ENCODE data around the gene ATP1B3. TPM values are rescaled to one million over a fixed set of nuclear protein-coding genes. Genes with fewer than 3 reads are reported as not detected.

ATP1B3 gene
- total RNA-seq, result 100 to 1,000 TPM; 106 to 113 TPM

GRCh38 chr3:141876381-141876890 lies at the start of gene ATP1B3:
TSS of gene ATP1B3 (plus strand) at chr3:141876643. CDS start at chr3:141876802, 159 bp downstream.
- Mint-ChIP-seq H3K4me1 (peaks cover 43% of the 10 kb centered on the region), H3K9me3 (no peaks in the 10 kb centered on the region)
- peak; percentile 84 for DNase-seq

DNA sequence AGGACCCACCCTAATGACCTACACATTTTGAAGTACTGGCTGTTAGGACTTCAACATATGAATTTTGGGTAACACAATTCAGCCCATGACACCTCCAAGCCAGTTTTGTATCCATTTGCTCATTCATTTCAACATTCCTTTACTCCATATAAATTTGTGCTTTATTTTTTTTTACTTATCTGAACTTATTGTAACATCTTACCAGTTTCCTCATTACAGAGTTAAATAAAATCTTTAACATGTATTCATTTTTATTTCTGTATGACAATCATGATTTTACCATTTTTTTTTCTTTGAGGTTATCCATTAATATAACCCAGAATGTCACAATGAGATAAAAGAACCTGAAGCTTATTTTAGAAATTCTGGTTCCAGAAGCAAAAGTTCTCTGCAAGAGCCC lies 48.0 kb upstream of the ATP1B3 start:
- Mint-ChIP-seq H3K9me3 (no peaks in the 10 kb centered on the region), H3K4me3 (no peak overlapping the region), H3K27me3 (no peaks in the 10 kb centered on the region), H3K36me3 (ENCODE audit: low read depth) (no peaks in the 10 kb centered on the region), H3K27ac (no peak overlapping the region), H3K4me1 (no peaks in the 10 kb centered on the region)
- no peak for DNase-seq
- CTCF ChIA-PET, result interaction anchor here (0.6 kb wide), 1 partner anchor 883 kb away, joined by 4 read pairs; no protein-coding TSS in a partner anchor
- POLR2A ChIA-PET, result no interaction called here

More at GRCh38 chr3:141876381-141876890, at the start of gene ATP1B3:
- Mint-ChIP-seq H3K36me3 (ENCODE audit: low read depth) (peaks cover 18% of the 10 kb centered on the region), H3K27me3 (no peaks in the 10 kb centered on the region), H3K27ac (peak within 1 kb of the TSS; percentile 98), H3K4me3 (peak within 1 kb of the TSS; percentile 95)
- ChIA-PET CTCF (interaction anchor here (0.6 to 3.7 kb wide), 4 partner anchors 24 to 645 kb away, joined by 3 to 11 read pairs (median 4); partner anchors contain the start of genes PXYLP1 and RNF7), POLR2A (interaction anchor here (0.7 kb wide), 1 partner anchor 20 kb away, joined by 3 read pairs; no protein-coding TSS in a partner anchor)

DNA sequence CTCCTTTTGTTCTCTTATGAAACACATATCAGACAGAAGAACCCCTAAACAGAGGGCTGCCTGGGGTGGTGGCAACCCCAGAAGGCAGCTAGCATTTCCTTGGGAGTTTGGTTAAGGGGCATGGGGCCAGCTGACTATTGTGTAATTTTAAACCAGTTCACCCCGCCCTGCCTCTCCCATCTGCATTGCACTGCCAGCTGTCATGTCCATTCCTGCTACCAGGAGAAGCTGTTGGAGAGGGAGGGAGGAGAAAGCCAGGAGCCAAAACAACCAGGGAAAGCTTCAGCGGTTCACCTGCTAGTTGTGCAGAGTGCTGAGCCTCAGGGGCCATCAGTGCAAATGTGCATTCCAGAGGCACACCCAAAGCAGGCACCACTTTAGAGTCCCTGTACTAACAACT lies 47.6 kb upstream of the ATP1B3 start:
- Mint-ChIP-seq H3K9me3 (no peaks in the 10 kb centered on the region), H3K4me1 (no peaks in the 10 kb centered on the region), H3K27ac (no peak overlapping the region), H3K4me3 (no peak overlapping the region), H3K36me3 (ENCODE audit: low read depth) (no peaks in the 10 kb centered on the region), H3K27me3 (no peaks in the 10 kb centered on the region)
- CTCF ChIA-PET, result interaction anchor here (0.6 kb wide), 1 partner anchor 884 kb away, joined by 4 read pairs; no protein-coding TSS in a partner anchor
- POLR2A ChIA-PET, result interaction anchor here (0.6 kb wide), 1 partner anchor 184 kb away, joined by 3 read pairs; no protein-coding TSS in a partner anchor
- DNase-seq, result no peak

GRCh38 chr3:141830508-141830907 lies 45.9 kb upstream of the ATP1B3 start:
- Mint-ChIP-seq H3K4me3 (no peak overlapping the region), H3K9me3 (no peaks in the 10 kb centered on the region), H3K36me3 (ENCODE audit: low read depth) (no peaks in the 10 kb centered on the region), H3K27ac (no peak overlapping the region), H3K4me1 (no peaks in the 10 kb centered on the region), H3K27me3 (no peaks in the 10 kb centered on the region)
- no peak for DNase-seq
- ChIA-PET CTCF (interaction anchor here (0.6 kb wide), 1 partner anchor 819 kb away, joined by 3 read pairs; no protein-coding TSS in a partner anchor), POLR2A (no interaction called here)

DNA sequence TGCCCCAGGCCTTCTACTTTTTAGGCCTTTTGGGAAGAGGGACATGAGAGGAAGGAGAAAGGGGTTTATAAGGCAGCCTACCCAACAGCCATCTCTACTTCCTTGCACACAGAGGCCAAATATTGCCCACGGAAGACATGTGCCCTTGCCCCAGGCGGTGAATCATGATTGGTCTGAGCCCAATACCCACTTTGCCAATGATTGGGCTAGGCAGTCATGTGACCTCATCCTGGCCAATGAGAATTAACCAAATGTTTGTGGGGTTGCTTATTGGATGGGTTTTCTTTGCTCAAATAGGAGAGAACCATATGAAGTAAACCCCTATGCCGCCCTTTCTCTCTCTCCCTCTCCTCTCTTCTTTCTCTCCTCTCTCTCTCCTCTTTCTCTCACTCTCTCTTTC lies 42.2 kb upstream of the ATP1B3 start:
- no peak for DNase-seq
- CTCF ChIA-PET, result no interaction called here
- Mint-ChIP-seq H3K4me1 (no peaks in the 10 kb centered on the region), H3K4me3 (no peak overlapping the region), H3K9me3 (no peaks in the 10 kb centered on the region), H3K27me3 (no peaks in the 10 kb centered on the region), H3K36me3 (ENCODE audit: low read depth) (no peaks in the 10 kb centered on the region), H3K27ac (no peak overlapping the region)
- POLR2A ChIA-PET, result no interaction called here

GRCh38 chr3:141835557-141836229 lies 40.8 kb upstream of the ATP1B3 start:
- no peaks in the 10 kb centered on the region for H3K27me3 Mint-ChIP-seq
- no peak overlapping the region for H3K27ac Mint-ChIP-seq
- POLR2A ChIA-PET, result no interaction called here
- peaks cover 3% of the 10 kb centered on the region for H3K4me1 Mint-ChIP-seq
- no peaks in the 10 kb centered on the region for H3K36me3 Mint-ChIP-seq (ENCODE audit: low read depth)
- CTCF ChIA-PET, result no interaction called here
- H3K4me3 Mint-ChIP-seq, result no peak overlapping the region
- no peak for DNase-seq
- no peaks in the 10 kb centered on the region for H3K9me3 Mint-ChIP-seq

DNA sequence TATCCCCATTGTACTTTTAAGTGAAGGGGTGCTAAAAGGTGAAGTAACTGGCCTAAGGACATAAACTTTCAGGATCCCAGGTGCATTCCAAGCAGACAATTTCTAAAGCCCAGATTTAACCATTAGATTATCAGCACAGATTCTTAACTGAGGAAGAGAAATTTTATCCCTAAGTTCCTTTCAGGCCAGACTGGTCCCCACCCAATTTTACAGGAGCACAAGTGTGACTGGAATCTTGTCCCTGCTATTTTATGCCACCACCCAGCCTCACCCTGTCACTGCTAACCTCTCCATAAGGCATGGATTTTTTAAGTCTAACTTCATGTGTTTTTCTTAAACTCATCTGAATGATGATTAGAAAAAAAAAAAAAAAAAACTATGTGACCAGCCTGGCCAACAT lies 37.1 kb upstream of the ATP1B3 start:
- DNase-seq, result no peak
- ChIA-PET POLR2A (no interaction called here), CTCF (interaction anchor here (0.7 kb wide), 1 partner anchor 413 kb away, joined by 3 read pairs; no protein-coding TSS in a partner anchor)

GRCh38 chr3:141840737-141841544 lies 35.5 kb upstream of the ATP1B3 start:
- DNase-seq, result no peak
- Mint-ChIP-seq H3K27ac (no peak overlapping the region), H3K36me3 (ENCODE audit: low read depth) (no peaks in the 10 kb centered on the region), H3K27me3 (no peaks in the 10 kb centered on the region), H3K9me3 (no peaks in the 10 kb centered on the region), H3K4me3 (no peak overlapping the region), H3K4me1 (peaks cover 10% of the 10 kb centered on the region)
- ChIA-PET CTCF (interaction anchor here (0.6 to 1.8 kb wide), 3 partner anchors 16 to 218 kb away, joined by 3 to 4 read pairs (median 3); no protein-coding TSS in a partner anchor), POLR2A (interaction anchor here (0.6 kb wide), 1 partner anchor 799 kb away, joined by 4 read pairs; no protein-coding TSS in a partner anchor)

More for the DNA sequence above, 37.1 kb upstream of the ATP1B3 start:
- no peak overlapping the region for H3K27ac Mint-ChIP-seq
- no peaks in the 10 kb centered on the region for H3K27me3 Mint-ChIP-seq
- H3K4me1 Mint-ChIP-seq, result peaks cover 10% of the 10 kb centered on the region
- H3K9me3 Mint-ChIP-seq, result no peaks in the 10 kb centered on the region
- no peaks in the 10 kb centered on the region for H3K36me3 Mint-ChIP-seq (ENCODE audit: low read depth)
- H3K4me3 Mint-ChIP-seq, result no peak overlapping the region

DNA sequence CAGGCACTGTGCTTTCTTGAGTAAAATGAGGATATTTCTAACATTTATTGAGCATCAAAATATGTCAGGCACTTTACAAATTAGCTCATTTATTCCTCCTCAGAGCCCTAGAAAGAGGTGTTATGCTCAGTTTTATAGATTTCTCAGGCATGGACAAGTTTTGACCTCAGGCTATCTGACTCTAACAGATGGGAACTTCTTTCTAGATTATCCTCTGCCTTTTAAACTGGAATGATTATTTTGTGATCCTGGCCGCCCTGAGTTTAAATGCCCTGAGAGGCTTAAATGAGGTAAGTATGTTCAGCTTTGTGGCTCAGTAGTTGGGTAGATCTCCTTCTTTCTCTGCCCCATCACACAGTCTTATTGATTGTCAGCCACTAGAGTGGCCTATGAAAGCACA lies 32.3 kb upstream of the ATP1B3 start:
- no peak for DNase-seq
- Mint-ChIP-seq H3K36me3 (ENCODE audit: low read depth) (no peaks in the 10 kb centered on the region), H3K4me1 (peaks cover 10% of the 10 kb centered on the region), H3K27me3 (no peaks in the 10 kb centered on the region), H3K27ac (no peak overlapping the region), H3K4me3 (no peak overlapping the region), H3K9me3 (no peaks in the 10 kb centered on the region)
- ChIA-PET POLR2A (no interaction called here), CTCF (interaction anchor here (0.5 to 1.3 kb wide), 4 partner anchors 10 to 200 kb away, joined by 3 to 4 read pairs (median 3); no protein-coding TSS in a partner anchor)

DNA sequence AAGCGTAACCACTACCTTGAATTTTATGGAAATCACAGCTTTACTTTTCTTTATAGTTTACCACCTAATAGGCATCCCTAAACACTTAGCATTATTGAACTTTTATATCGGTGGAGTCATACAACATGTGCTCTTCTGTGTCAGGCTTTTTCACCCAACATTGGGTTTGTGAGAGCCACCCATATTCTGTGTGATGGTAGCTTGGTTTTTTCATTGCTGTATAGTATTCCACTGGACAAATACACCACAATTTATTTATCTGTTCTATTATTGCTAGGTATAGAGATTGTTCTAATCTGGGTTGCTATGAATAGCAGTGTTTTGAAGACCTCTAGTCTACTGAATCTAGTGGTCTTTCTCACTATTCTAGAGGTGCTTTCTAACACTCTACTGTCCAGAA lies 31.6 kb upstream of the ATP1B3 start:
- no peaks in the 10 kb centered on the region for H3K36me3 Mint-ChIP-seq (ENCODE audit: low read depth)
- CTCF ChIA-PET, result interaction anchor here (0.5 to 1.3 kb wide), 4 partner anchors 9 to 201 kb away, joined by 3 to 4 read pairs (median 3); no protein-coding TSS in a partner anchor
- H3K4me1 Mint-ChIP-seq, result peaks cover 15% of the 10 kb centered on the region
- no peaks in the 10 kb centered on the region for H3K27me3 Mint-ChIP-seq
- H3K4me3 Mint-ChIP-seq, result no peak overlapping the region
- DNase-seq, result no peak
- H3K27ac Mint-ChIP-seq, result no peak overlapping the region
- POLR2A ChIA-PET, result no interaction called here
- no peaks in the 10 kb centered on the region for H3K9me3 Mint-ChIP-seq

DNA sequence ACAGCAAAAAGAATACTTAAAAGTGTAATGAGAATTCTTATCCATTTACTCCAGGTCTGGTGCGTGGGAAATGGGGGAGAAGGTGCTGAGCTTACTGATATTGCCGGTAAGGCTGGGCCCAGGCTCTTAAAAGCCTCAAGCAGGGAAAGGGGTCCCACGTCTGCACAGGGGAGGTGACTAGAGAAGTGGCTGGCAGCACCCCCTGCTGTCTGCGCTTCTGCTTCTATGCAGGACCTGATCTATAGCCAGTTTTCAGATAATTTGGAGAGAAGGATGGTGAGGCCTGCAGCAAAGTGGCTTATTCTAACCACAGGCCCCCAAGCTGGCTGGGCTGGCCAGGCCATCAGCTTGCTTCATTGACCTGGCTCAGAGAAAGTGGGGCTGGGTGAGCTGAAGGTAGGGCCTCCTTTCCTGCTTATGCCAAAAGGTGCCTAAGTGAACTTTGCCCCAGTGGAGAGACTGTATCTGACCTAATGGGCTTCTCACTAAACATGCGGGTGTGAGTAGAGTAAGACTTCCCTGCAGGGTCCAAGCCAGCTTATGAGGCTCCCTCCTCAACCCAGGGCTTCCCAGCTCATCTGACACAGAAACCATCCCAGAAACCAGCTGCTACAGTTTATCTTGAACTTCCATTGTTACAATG lies 30.9 kb upstream of the ATP1B3 start:
- ChIA-PET CTCF (interaction anchor here (0.9 to 1.1 kb wide), 2 partner anchors 9 to 30 kb away, joined by 3 to 4 read pairs; no protein-coding TSS in a partner anchor), POLR2A (no interaction called here)
- no peaks in the 10 kb centered on the region for H3K36me3 Mint-ChIP-seq (ENCODE audit: low read depth)
- H3K9me3 Mint-ChIP-seq, result no peaks in the 10 kb centered on the region
- H3K27ac Mint-ChIP-seq, result no peak overlapping the region
- peak; percentile 32 for DNase-seq
- peaks cover 14% of the 10 kb centered on the region for H3K4me1 Mint-ChIP-seq
- no peak overlapping the region for H3K4me3 Mint-ChIP-seq
- no peaks in the 10 kb centered on the region for H3K27me3 Mint-ChIP-seq

DNA sequence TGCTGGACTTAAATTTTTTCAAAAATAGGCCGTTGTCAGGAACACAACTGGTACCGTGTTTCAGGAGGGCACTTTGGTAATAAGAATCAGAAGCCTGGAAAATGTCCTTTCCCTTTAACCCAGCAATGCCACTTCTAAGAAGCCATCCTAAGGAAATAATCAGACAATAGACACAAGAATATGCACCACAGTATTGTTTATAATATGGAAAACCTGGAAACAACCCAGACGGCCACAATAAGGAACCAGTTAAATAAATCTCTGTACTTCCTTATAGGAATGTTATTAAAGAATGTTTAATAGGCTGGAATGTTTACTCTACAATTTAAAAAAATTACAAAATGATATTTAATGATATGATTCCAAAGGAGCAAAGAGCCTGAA lies 30.4 kb upstream of the ATP1B3 start:
- Mint-ChIP-seq H3K36me3 (ENCODE audit: low read depth) (no peaks in the 10 kb centered on the region), H3K9me3 (no peaks in the 10 kb centered on the region), H3K4me3 (no peak overlapping the region), H3K27me3 (no peaks in the 10 kb centered on the region), H3K27ac (no peak overlapping the region), H3K4me1 (peaks cover 9% of the 10 kb centered on the region)
- DNase-seq, result no peak
- ChIA-PET CTCF (no interaction called here), POLR2A (no interaction called here)

Measured in activated CD4-positive, alpha-beta T cell treated with anti-CD3 and anti-CD28 coated beads, Interleukin-2, amount 10 ng/mL, durations not matched to agents 7 days and 5 days (primary cell).